Trophoblast cell (in vitro differentiated cells and primary cell): ENCODE measurements around the gene HOTAIR.

Experiments
- DNase-seq, 2 donors: peaks; one replicate each; pipeline ENCODE4 v3.0.0-alpha.2; 2016
- H2AFZ ChIP-seq: 2 replicates; pipeline ENCODE4 v1.6.1; 2013; ENCODE audit warnings: low read length, moderate library complexity, mild to moderate bottlenecking; ENCODE audit not compliant: insufficient read depth, poor library complexity
- H2AK5ac ChIP-seq: 2 replicates; pipeline ENCODE4 v1.6.1; 2013; ENCODE audit warnings: mild to moderate bottlenecking, low read length
- H2BK120ac ChIP-seq: 2 replicates; pipeline ENCODE4 v1.6.1; 2013; ENCODE audit warnings: low read length, mild to moderate bottlenecking, moderate library complexity; ENCODE audit not compliant: insufficient read depth, poor library complexity
- H2BK12ac ChIP-seq: 2 replicates; pipeline ENCODE4 v1.6.1; 2013; ENCODE audit warnings: mild to moderate bottlenecking, low read length, moderate library complexity
- H2BK5ac ChIP-seq: 2 replicates; pipeline ENCODE4 v1.6.1; 2013; ENCODE audit warnings: low read length, low read depth, moderate library complexity, mild to moderate bottlenecking; ENCODE audit not compliant: poor library complexity
- H3K14ac ChIP-seq: 2 replicates; pipeline ENCODE4 v1.6.1; 2013; ENCODE audit warnings: mild to moderate bottlenecking, low read length
- H3K18ac ChIP-seq: 2 replicates; pipeline ENCODE4 v1.6.1; 2013; ENCODE audit warnings: mild to moderate bottlenecking, low read length
- H3K23ac ChIP-seq: 2 replicates; pipeline ENCODE4 v1.6.1; 2013; ENCODE audit warnings: low read length
- H3K27ac ChIP-seq: 2 replicates; pipeline ENCODE4 v1.5.1; 2013; ENCODE audit warnings: low read depth, mild to moderate bottlenecking, inconsistent platforms, low read length, moderate library complexity
- H3K27me3 ChIP-seq: 2 replicates; pipeline ENCODE4 v1.6.1; 2013; ENCODE audit warnings: inconsistent platforms, mild to moderate bottlenecking, low read length, moderate library complexity; ENCODE audit not compliant: insufficient read depth
- H3K36me3 ChIP-seq, 2 experiments: 1 replicate in 1 of 2; 2 replicates in 1 of 2; pipeline ENCODE4 v1.6.1; 2013; ENCODE audit warnings: low read length in 2 of 2, mild to moderate bottlenecking in 2 of 2, moderate library complexity in 1 of 2; ENCODE audit not compliant: insufficient read depth in 2 of 2, control insufficient read depth in 1 of 2
- H3K4ac ChIP-seq: 2 replicates; pipeline ENCODE4 v1.6.1; 2013; ENCODE audit warnings: low read depth, mild to moderate bottlenecking, low read length, moderate library complexity
- H3K4me1 ChIP-seq, 2 experiments: 1 replicate in 1 of 2; 2 replicates in 1 of 2; pipeline ENCODE4 v1.6.1; 2013; ENCODE audit warnings: low read length in 2 of 2, mild to moderate bottlenecking in 2 of 2, moderate library complexity in 1 of 2; ENCODE audit not compliant: insufficient read depth in 2 of 2, control insufficient read depth in 1 of 2
- H3K4me2 ChIP-seq: 2 replicates; pipeline ENCODE4 v1.6.1; 2013; ENCODE audit warnings: inconsistent platforms, mild to moderate bottlenecking, low read length, moderate library complexity
- H3K4me3 ChIP-seq: 2 replicates; pipeline ENCODE4 v1.5.1; 2013; ENCODE audit warnings: mild to moderate bottlenecking, low read depth, low read length, inconsistent platforms
- H3K79me1 ChIP-seq: one replicate; pipeline ENCODE4 v1.6.1; 2013; ENCODE audit warnings: low read length
- H3K79me2 ChIP-seq: 2 replicates; pipeline ENCODE4 v1.6.1; 2013; ENCODE audit warnings: low read length, mild to moderate bottlenecking; ENCODE audit not compliant: control insufficient read depth, insufficient read depth, poor library complexity
- H3K9ac ChIP-seq: 2 replicates; pipeline ENCODE4 v1.6.1; 2013; ENCODE audit warnings: mild to moderate bottlenecking, low read length
- H3K9me3 ChIP-seq: 2 replicates; pipeline ENCODE4 v1.6.1; 2013; ENCODE audit warnings: low read depth, mild to moderate bottlenecking, control low read depth, inconsistent platforms, low read length; ENCODE audit not compliant: insufficient read depth
- H4K12ac ChIP-seq: 2 replicates; pipeline ENCODE4 v1.6.1; 2013; ENCODE audit warnings: low read depth, mild to moderate bottlenecking, low read length, moderate library complexity
- H4K8ac ChIP-seq: 2 replicates; pipeline ENCODE4 v1.6.1; 2013; ENCODE audit warnings: low read depth, mild to moderate bottlenecking, low read length, moderate library complexity
- H4K91ac ChIP-seq: one replicate; pipeline ENCODE4 v1.6.1; 2013; ENCODE audit warnings: low read depth, mild to moderate bottlenecking, low read length, moderate library complexity
- WGBS: extraction: QIAGEN DNeasy Blood & Tissue Kit; methylation state at CpG from one replicate; pipeline ENCODE4 v1.1.7; 2013; ENCODE audit warnings: missing lambda C conversion rate; ENCODE audit not compliant: insufficient read length, insufficient coverage; ENCODE audit errors: extremely low coverage; 5-methylcytosine and 5-hydroxymethylcytosine counted together

Gene HOTAIR

DNA sequence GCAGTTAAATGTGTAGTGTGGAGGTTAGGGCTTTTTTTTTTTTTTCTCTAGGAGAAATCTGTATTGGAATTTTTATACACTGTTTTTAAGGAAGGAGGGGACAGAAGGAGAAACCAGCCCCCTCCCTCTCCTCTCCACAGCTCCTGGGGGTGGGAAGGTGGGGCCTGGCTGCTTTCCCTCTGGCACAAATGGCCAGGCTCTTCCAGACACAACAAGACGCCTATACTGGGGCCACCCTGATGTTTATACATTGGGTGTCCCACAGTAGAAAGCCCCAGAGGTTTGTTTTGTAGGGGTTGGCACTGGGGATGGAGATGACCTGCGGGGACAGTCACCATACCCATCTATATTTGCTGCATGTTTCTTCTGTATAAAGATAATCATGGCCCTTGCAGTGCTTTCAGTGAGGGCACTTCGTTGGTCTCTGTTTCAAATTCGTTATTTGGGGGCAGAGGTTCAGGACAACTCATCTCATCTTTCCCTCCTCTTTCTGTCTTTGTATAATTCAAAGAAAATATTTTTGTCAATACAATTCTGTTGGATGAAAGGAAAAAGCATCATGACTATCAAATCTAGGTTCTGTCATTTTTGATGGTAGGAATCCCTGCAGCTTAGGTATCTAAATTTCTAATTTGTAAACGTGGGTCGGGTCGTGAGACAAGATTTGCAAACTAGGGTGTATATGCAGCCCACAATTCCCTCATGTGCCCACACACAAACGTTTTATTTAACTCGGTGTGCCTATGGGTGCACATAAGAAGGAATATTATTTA is 2.3 kb upstream of the HOTAIR start:
- Histone ChIP-seq H3K4me1 (peaks cover 2 to 5% of the 10 kb centered on the region in 2 experiments), H3K79me2 (no peaks in the 10 kb centered on the region), H3K79me1 (no peaks in the 10 kb centered on the region), H3K9ac (no peak overlapping the region), H3K27ac (no peak overlapping the region), H2AK5ac (no peak overlapping the region), H3K4me2 (no peak overlapping the region), H3K14ac (no peak overlapping the region), H3K9me3 (peaks cover 22% of the 10 kb centered on the region), H3K27me3 (peaks cover 89% of the 10 kb centered on the region), H2BK5ac (no peak overlapping the region), H3K18ac (no peak overlapping the region), H2AFZ (no peak overlapping the region), H3K4ac (no peak overlapping the region), H3K36me3 (no peaks in the 10 kb centered on the region), H2BK120ac (no peak overlapping the region), H3K4me3 (no peak overlapping the region), H4K8ac (no peak overlapping the region), H4K12ac (no peak overlapping the region), H2BK12ac (no peak overlapping the region), H4K91ac (no peak overlapping the region), H3K23ac (no peak overlapping the region)
- WGBS, result no CpG with 5 or more reads among the region's 9 CpGs
- DNase-seq, result no peak

DNA sequence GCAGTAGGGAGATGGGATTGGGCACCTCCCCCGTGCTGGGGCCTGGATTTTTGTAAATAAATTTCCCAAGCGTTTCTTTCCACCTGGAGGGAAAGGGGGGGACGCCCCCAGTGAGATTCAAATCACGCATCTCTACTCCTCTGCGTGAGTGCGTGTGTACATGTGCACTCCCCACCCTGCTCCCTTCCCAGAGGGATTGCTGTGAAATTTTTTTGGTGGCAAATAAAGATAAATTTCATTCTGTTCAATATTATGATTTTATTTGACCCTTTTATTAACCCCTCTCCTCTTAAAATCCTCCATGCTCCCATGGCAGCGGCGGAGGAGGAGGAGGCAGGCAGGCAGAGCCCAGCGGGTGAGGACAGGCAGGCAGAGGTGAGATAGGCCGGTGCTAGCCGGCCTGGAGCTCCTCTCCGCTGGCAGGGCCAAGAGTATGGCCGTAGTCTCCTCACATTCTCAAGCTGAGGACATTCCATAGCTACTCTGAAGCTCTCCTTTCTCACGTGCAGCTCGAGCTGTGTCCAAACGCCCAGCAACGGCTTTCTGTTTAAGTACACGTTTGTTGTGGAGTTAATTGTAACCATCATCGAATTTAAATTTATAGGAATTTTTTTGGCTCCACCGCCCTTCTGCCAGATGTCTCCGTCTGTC is 1.5 kb upstream of the HOTAIR start:
- Histone ChIP-seq H3K79me2 (no peaks in the 10 kb centered on the region), H3K9me3 (peaks cover 24% of the 10 kb centered on the region), H2AK5ac (no peak overlapping the region), H3K4ac (no peak overlapping the region), H3K36me3 (no peaks in the 10 kb centered on the region), H3K9ac (no peak overlapping the region), H3K4me2 (no peak overlapping the region), H4K8ac (no peak overlapping the region), H3K14ac (no peak overlapping the region), H4K12ac (no peak overlapping the region), H3K23ac (no peak overlapping the region), H3K79me1 (no peaks in the 10 kb centered on the region), H3K4me1 (peaks cover 2 to 5% of the 10 kb centered on the region in 2 experiments), H4K91ac (no peak overlapping the region), H3K4me3 (no peak overlapping the region), H2BK12ac (no peak overlapping the region), H2BK5ac (no peak overlapping the region), H3K27me3 (peaks cover 87% of the 10 kb centered on the region), H2AFZ (no peak overlapping the region), H3K18ac (no peak overlapping the region), H2BK120ac (no peak overlapping the region), H3K27ac (no peak overlapping the region)
- DNase-seq, result no peak
- no CpG with 5 or more reads among the region's 21 CpGs for WGBS

DNA sequence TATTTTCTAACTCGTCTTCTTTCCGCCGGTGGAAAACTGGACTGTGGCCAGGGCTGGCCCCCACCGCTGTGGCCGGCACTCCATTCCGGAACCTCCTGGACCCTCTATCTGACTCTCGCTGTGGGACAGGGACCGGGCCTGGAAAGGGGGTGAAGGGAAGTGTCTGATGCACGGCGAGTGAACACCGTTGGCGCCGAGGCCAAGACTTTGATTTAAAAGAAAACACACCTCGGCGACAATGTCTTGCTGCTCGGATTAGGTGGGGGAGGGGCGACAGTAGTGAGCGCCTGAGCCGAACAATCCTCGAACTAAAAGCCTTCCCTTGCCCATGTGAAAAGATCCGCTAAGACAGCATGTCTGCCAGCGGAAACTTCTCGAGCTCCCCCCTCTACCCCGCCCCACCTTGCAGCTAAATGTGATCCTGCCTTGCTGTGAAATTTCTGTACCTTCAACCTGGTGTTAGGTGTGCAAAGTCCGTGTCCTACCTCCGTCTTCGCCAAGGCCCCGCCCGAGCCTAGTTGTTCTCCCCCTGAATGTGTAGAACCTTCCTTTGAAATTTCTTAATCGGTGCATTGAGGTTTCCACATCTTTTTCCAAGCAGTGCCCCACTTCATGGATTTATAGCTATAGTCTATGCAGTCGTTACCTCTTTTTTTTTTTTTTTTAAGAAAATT is 862 bp upstream of the HOTAIR start:
- peaks cover 24% of the 10 kb centered on the region for H3K9me3 ChIP-seq
- no peaks in the 10 kb centered on the region for H3K79me2 ChIP-seq
- no peak overlapping the region for H4K8ac ChIP-seq
- no peaks in the 10 kb centered on the region for H3K36me3 ChIP-seq
- no peak overlapping the region for H2AFZ ChIP-seq
- no peak overlapping the region for H4K12ac ChIP-seq
- no peak overlapping the region for H2BK5ac ChIP-seq
- H3K4ac ChIP-seq, result no peak overlapping the region
- H2BK12ac ChIP-seq, result no peak overlapping the region
- no peak overlapping the region for H3K9ac ChIP-seq
- peaks cover 86% of the 10 kb centered on the region for H3K27me3 ChIP-seq
- no peak overlapping the region for H3K14ac ChIP-seq
- DNase-seq, result no peak
- H3K4me2 ChIP-seq, result no peak overlapping the region
- WGBS, result no CpG with 5 or more reads among the region's 31 CpGs
- no peak overlapping the region for H3K18ac ChIP-seq
- H2BK120ac ChIP-seq, result no peak overlapping the region
- no peaks in the 10 kb centered on the region for H3K79me1 ChIP-seq
- H4K91ac ChIP-seq, result no peak overlapping the region
- H3K27ac ChIP-seq, result no peak overlapping the region
- peaks cover 2 to 5% of the 10 kb centered on the region in 2 experiments for H3K4me1 ChIP-seq
- no peak overlapping the region for H3K23ac ChIP-seq
- no peak overlapping the region for H2AK5ac ChIP-seq
- no peak overlapping the region for H3K4me3 ChIP-seq

DNA sequence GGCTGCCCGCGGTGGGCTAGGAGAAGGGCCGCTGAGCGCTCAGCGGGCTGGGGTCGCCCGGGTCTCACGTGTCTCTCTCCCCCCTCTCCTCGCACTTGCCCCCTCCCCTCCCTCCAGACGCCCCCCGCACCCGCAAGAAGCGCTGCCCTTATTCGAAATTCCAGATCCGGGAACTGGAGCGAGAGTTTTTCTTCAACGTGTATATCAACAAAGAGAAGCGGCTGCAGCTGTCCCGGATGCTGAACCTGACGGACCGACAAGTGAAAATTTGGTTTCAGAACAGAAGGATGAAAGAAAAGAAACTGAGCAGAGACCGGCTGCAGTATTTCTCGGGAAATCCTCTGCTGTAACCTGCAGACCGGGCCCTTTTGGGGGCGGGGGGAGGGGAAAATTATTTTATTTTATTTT is 314 bp upstream of the HOTAIR start:
- no peak overlapping the region for H4K91ac ChIP-seq
- H2BK12ac ChIP-seq, result no peak overlapping the region
- no CpG with 5 or more reads among the region's 25 CpGs for WGBS
- no peak overlapping the region for H3K27ac ChIP-seq
- H3K18ac ChIP-seq, result no peak overlapping the region
- no peak for DNase-seq
- H3K4ac ChIP-seq, result no peak overlapping the region
- H4K8ac ChIP-seq, result no peak overlapping the region
- H4K12ac ChIP-seq, result no peak overlapping the region
- H3K79me2 ChIP-seq, result no peaks in the 10 kb centered on the region
- no peak overlapping the region for H2AFZ ChIP-seq
- H3K79me1 ChIP-seq, result no peaks in the 10 kb centered on the region
- peak overlapping the region; percentile 55 for H3K4me2 ChIP-seq
- no peak overlapping the region for H3K4me3 ChIP-seq
- H2BK120ac ChIP-seq, result no peak overlapping the region
- no peak overlapping the region for H2AK5ac ChIP-seq
- H3K14ac ChIP-seq, result no peak overlapping the region
- peaks cover 24% of the 10 kb centered on the region for H3K9me3 ChIP-seq
- H3K27me3 ChIP-seq, result peaks cover 88% of the 10 kb centered on the region
- H3K36me3 ChIP-seq, result no peaks in the 10 kb centered on the region
- no peak overlapping the region for H3K23ac ChIP-seq
- no peak overlapping the region for H3K9ac ChIP-seq
- H2BK5ac ChIP-seq, result no peak overlapping the region
- H3K4me1 ChIP-seq, result peaks cover 2 to 5% of the 10 kb centered on the region in 2 experiments
